ENCODE results near the gene RIMS4. TPM values are rescaled to one million over a fixed set of nuclear protein-coding genes. Genes with fewer than 3 reads are reported as not detected.

RIMS4 gene
- total and polyA plus RNA-seq, 2 of the 8 experiments (the other 6 are each of a cell fraction or from before 2014, with no cell fraction given) = 13.3 to 44.2 TPM

DNA sequence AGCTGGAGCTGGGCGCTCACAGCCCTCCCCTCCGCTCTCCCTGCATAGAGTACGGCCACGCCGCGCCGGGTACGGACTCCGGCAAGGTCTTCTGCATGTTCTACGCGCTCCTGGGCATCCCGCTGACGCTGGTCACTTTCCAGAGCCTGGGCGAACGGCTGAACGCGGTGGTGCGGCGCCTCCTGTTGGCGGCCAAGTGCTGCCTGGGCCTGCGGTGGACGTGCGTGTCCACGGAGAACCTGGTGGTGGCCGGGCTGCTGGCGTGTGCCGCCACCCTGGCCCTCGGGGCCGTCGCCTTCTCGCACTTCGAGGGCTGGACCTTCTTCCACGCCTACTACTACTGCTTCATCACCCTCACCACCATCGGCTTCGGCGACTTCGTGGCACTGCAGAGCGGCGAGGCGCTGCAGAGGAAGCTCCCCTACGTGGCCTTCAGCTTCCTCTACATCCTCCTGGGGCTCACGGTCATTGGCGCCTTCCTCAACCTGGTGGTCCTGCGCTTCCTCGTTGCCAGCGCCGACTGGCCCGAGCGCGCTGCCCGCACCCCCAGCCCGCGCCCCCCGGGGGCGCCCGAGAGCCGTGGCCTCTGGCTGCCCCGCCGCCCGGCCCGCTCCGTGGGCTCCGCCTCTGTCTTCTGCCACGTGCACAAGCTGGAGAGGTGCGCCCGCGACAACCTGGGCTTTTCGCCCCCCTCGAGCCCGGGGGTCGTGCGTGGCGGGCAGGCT lies 60.1 kb downstream of the RIMS4 start (continued):
- TF ChIP-seq, protein P1, sequence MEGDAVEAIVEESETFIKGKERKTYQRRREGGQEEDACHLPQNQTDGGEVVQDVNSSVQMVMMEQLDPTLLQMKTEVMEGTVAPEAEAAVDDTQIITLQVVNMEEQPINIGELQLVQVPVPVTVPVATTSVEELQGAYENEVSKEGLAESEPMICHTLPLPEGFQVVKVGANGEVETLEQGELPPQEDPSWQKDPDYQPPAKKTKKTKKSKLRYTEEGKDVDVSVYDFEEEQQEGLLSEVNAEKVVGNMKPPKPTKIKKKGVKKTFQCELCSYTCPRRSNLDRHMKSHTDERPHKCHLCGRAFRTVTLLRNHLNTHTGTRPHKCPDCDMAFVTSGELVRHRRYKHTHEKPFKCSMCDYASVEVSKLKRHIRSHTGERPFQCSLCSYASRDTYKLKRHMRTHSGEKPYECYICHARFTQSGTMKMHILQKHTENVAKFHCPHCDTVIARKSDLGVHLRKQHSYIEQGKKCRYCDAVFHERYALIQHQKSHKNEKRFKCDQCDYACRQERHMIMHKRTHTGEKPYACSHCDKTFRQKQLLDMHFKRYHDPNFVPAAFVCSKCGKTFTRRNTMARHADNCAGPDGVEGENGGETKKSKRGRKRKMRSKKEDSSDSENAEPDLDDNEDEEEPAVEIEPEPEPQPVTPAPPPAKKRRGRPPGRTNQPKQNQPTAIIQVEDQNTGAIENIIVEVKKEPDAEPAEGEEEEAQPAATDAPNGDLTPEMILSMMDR (IDR thresholded peaks at IDR 0.05; ENCODE audit: control extremely low read depth in 1 of 3, insufficient read depth in 1 of 3, low read depth in 1 of 3, low read length in 3 of 3) = peak; percentile 66 to 79 (median 77)
- TF ChIP-seq SP4 (IDR thresholded peaks at IDR 0.05; ENCODE audit: low read length) (no peak), SRF (IDR thresholded peaks at IDR 0.05; ENCODE audit: low read depth, low read length) (no peak), RFX5 (IDR thresholded peaks at IDR 0.05; ENCODE audit: borderline replicate concordance, low read depth, low read length) (no peak), EZH2 (IDR thresholded peaks at IDR 0.05; ENCODE audit: low read depth, low read length, severe bottlenecking) (no peak), MAFK (IDR thresholded peaks at IDR 0.05; ENCODE audit: low read depth, low read length) (no peak), RAD21 (IDR thresholded peaks at IDR 0.05 in 1 of 2, conservative IDR thresholded peaks at IDR 0.05 in 1 of 2; ENCODE audit: low read depth in 2 of 2, low read length in 2 of 2) (peak; percentile 31 to 59; a peak in 3 of 4 replicates), CBX8 (IDR thresholded peaks at IDR 0.05; ENCODE audit: borderline replicate concordance, low read depth, low read length) (no peak)

All from H1 (cell line).